GM19463 (cell line): ENCODE results near the gene NDUFA11.

Experiments used
- ATAC-seq: cut with Tn5 transposase; IDR thresholded peaks from one replicate; pipeline ENCODE4 v1.9.1; 2021; ENCODE audit warnings: mild to moderate bottlenecking, moderate library complexity; ENCODE audit not compliant: unreplicated experiment

NDUFA11 gene

GRCh38 chr19:5910638-5910907 lies 7.0 kb upstream of the NDUFA11 start:
- no peak for ATAC-seq

GRCh38 chr19:5908773-5909442 lies 5.3 kb upstream of the NDUFA11 start:
- no peak for ATAC-seq

- ATAC-seq: no peak
Measured at GRCh38 chr19:5907241-5907640, 3.7 kb upstream of the NDUFA11 start.

- ATAC-seq: no peak
Measured at GRCh38 chr19:5905114-5905778, 1.7 kb upstream of the NDUFA11 start.

GRCh38 chr19:5904352-5905113 lies 943 bp upstream of the NDUFA11 start, which contains the start of gene VMAC:
TSS of gene VMAC (plus strand) at chr19:5904872. CDS start at chr19:5904891, 19 bp downstream.
- ATAC-seq: peak; percentile 78

GRCh38 chr19:5903056-5903623 lies 450 bp downstream of the NDUFA11 start:
- no peak for ATAC-seq

- no peak for ATAC-seq
Measured at GRCh38 chr19:5900976-5901375, 2.6 kb downstream of the NDUFA11 start.

GRCh38 chr19:5899728-5900526 lies 3.7 kb downstream of the NDUFA11 start:
- no peak for ATAC-seq

GRCh38 chr19:5897189-5897969 lies 6.2 kb downstream of the NDUFA11 start:
- ATAC-seq: no peak

- ATAC-seq: no peak
Measured at GRCh38 chr19:5896365-5897076, 7.1 kb downstream of the NDUFA11 start.

- ATAC-seq: no peak
Measured at GRCh38 chr19:5895890-5896289, 7.7 kb downstream of the NDUFA11 start.

GRCh38 chr19:5895409-5895808 lies 8.2 kb downstream of the NDUFA11 start:
- no peak for ATAC-seq

- no peak for ATAC-seq
Measured at GRCh38 chr19:5894704-5895349, 8.8 kb downstream of the NDUFA11 start.

- no peak for ATAC-seq
Measured at GRCh38 chr19:5893907-5894703, 9.5 kb downstream of the NDUFA11 start.

GRCh38 chr19:5893296-5893903 lies 10.2 kb downstream of the NDUFA11 start:
- ATAC-seq: no peak

- no peak for ATAC-seq
Measured at GRCh38 chr19:5892772-5893275, 10.8 kb downstream of the NDUFA11 start.

- ATAC-seq: no peak
Measured at GRCh38 chr19:5891938-5892771, 11.4 kb downstream of the NDUFA11 start.
